Measurements from ENCODE around the gene SPINK6. TPM values are rescaled to one million over a fixed set of nuclear protein-coding genes. Genes with fewer than 3 reads are reported as not detected.

The SPINK6 gene, protein sequence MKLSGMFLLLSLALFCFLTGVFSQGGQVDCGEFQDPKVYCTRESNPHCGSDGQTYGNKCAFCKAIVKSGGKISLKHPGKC
- total RNA-seq: not detected

DNA sequence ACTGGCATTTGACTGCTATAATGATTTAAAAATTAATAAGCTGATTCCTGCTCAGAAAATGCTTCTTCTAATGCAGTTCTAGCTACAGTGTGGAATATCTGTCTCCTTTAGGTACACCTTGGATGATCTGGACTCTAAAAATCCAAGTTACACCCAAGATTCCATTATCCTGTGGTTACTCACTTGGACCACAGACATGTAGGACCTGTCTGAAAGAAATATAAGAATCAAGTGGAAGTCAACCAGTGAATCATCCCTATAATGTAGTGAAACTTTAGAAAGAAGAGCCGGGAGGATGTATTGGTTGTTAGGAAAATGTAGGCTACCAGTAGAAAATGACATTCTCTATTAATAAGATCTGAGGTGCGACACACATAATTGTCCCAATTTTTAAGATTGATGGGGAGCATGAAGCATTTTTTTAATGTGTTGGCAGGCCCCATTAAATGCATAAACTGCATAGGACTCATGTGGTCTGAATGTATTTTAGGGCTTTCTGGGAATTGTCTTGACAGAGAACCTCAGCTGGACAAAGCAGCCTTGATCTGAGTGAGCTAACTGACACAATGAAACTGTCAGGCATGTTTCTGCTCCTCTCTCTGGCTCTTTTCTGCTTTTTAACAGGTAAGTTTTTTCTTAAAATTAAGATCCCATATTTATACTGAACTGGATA lies at the start of gene SPINK6:
SPINK6 (plus strand) TSS at position 512 of the 673 bp plus-strand sequence; CDS start at position 567, 55 bp downstream.

DNA sequence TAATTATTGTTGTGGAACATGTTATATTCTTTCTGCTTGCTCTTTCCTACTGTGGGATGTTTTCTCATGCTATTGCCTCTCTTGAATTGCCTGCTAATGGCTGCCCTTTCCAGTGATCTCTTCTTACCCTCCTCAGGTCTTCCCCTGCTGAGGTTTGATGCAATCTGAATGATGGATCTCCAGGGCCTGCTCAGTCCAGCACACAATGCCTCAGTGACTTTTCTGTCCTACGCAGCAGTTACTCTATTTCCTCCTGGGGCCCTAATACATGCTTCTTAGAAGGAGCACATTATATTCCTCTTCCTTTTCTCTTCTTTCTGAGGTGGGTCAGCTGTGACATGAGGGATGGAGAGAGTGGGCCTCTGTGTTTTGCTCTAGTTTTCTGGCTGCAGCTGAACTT lies 34.6 kb upstream of the SPINK6 start, which contains the start of gene SPINK14:
SPINK14 (plus strand) TSS at position 301 of the 400 bp plus-strand sequence. CDS start 1,187 bp downstream, outside the sequence.

DNA sequence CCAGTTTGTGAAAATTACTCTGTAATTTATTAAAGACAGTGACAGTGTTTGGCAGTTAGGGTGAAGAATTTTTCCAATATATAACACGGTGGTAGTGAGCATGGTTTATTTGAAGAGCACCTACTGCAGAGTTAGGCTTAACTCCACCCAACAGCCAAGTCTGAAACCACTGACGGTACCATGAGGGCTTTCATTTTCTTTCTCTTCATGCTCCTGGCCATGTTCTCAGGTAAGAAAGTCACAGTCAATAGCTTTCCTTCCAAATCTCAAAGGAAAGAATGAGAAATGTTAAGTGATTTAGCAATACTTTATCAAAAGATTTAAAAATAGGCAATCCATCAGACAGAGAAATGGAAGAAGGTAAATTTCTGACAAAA lies 35.6 kb downstream of the SPINK6 start, which contains the start of gene MARCOL:
MARCOL (plus strand) TSS at position 108 of the 377 bp plus-strand sequence; CDS start at position 181, 73 bp downstream.

Small RNA genes within 50 kb of the gene (small RNA-seq; reads per million reads assigned to genes)
- gene HMGN1P16 (ENCODE audit: low replicate concordance): not detected

Other genes with a start within 250 kb of the SPINK6 start
- gene SPINK5, start 139.1 kb upstream of the SPINK6 start, total RNA-seq: not detected
- not detected for gene SPINK14, start 34.5 kb upstream of the SPINK6 start, total RNA-seq
- gene MARCOL, start 35.5 kb downstream of the SPINK6 start, total RNA-seq: not detected
- not detected for gene SPINK13, start 65.8 kb downstream of the SPINK6 start, total RNA-seq
- not detected for gene SPINK7, start 109.4 kb downstream of the SPINK6 start, total RNA-seq
- not detected for gene SPINK9, start 132.5 kb downstream of the SPINK6 start, total RNA-seq
- 129 TPM for gene FBXO38, start 180.9 kb downstream of the SPINK6 start, total RNA-seq